Mesendoderm (in vitro differentiated cells): Measurements from ENCODE around the gene CRACR2A.

Source experiments
- DNase-seq: peaks from one replicate; pipeline ENCODE4 v3.0.0; 2013
- H2AK5ac ChIP-seq: 2 replicates; pipeline ENCODE4 v1.6.1; 2013; ENCODE audit warnings: low read length, inconsistent platforms
- H2BK120ac ChIP-seq: 2 replicates; pipeline ENCODE4 v1.6.1; 2013; ENCODE audit warnings: low read depth, mild to moderate bottlenecking, low read length, moderate library complexity, mixed read lengths
- H2BK15ac ChIP-seq: replicated peaks from 2 replicates; pipeline ENCODE4 v1.6.1; 2013; ENCODE audit warnings: low read depth, mild to moderate bottlenecking, moderate library complexity
- H2BK5ac ChIP-seq: 2 replicates; pipeline ENCODE4 v1.6.1; 2013; ENCODE audit warnings: low read length, inconsistent platforms
- H3K18ac ChIP-seq: 2 replicates; pipeline ENCODE4 v1.6.1; 2013; ENCODE audit warnings: mild to moderate bottlenecking, low read length, mixed read lengths
- H3K23ac ChIP-seq: one replicate; pipeline ENCODE4 v1.6.1; 2013; ENCODE audit warnings: low read length
- H3K27ac ChIP-seq: 2 replicates; pipeline ENCODE4 v1.5.1; 2013; ENCODE audit warnings: low read depth, mild to moderate bottlenecking, inconsistent platforms, low read length, moderate library complexity
- H3K27me3 ChIP-seq: 2 replicates; pipeline ENCODE4 v1.6.1; 2013; ENCODE audit warnings: low read length, control low read depth, mild to moderate bottlenecking, inconsistent platforms; ENCODE audit not compliant: insufficient read depth, poor library complexity
- H3K36me3 ChIP-seq: 2 replicates; pipeline ENCODE4 v1.6.1; 2013; ENCODE audit warnings: low read length, inconsistent platforms; ENCODE audit not compliant: control insufficient read depth, insufficient read depth
- H3K4ac ChIP-seq: one replicate; pipeline ENCODE4 v1.6.1; 2013; ENCODE audit warnings: low read depth, mild to moderate bottlenecking, low read length, moderate library complexity
- H3K4me1 ChIP-seq: 2 replicates; pipeline ENCODE4 v1.6.1; 2013; ENCODE audit warnings: low read depth, low read length, inconsistent platforms; ENCODE audit not compliant: control insufficient read depth
- H3K4me2 ChIP-seq: 2 replicates; pipeline ENCODE4 v1.6.1; 2013; ENCODE audit warnings: low read length
- H3K4me3 ChIP-seq: 2 replicates; pipeline ENCODE4 v1.5.1; 2013; ENCODE audit warnings: mild to moderate bottlenecking, low read length
- H3K56ac ChIP-seq: one replicate; pipeline ENCODE4 v1.6.1; 2013; ENCODE audit warnings: low read length
- H3K79me1 ChIP-seq: 2 replicates; pipeline ENCODE4 v1.6.1; 2013; ENCODE audit warnings: low read length, inconsistent platforms
- H3K79me2 ChIP-seq: 2 replicates; pipeline ENCODE4 v1.6.1; 2013; ENCODE audit warnings: mild to moderate bottlenecking, low read length; ENCODE audit not compliant: control insufficient read depth, insufficient read depth
- H3K9ac ChIP-seq: 2 replicates; pipeline ENCODE4 v1.6.1; 2013; ENCODE audit warnings: low read length, inconsistent platforms
- H4K5ac ChIP-seq: one replicate; pipeline ENCODE4 v1.6.1; 2013; ENCODE audit warnings: low read length
- H4K8ac ChIP-seq: one replicate; pipeline ENCODE4 v1.6.1; 2013; ENCODE audit warnings: low read depth, mild to moderate bottlenecking, control low read depth, low read length, moderate library complexity
- WGBS: extraction: QIAGEN DNeasy Blood & Tissue Kit; methylation state at CpG from one replicate; pipeline ENCODE4 v1.1.7; 2013; ENCODE audit warnings: low lambda C conversion rate, missing lambda C conversion rate; ENCODE audit not compliant: insufficient coverage; ENCODE audit errors: extremely low coverage; 5-methylcytosine and 5-hydroxymethylcytosine counted together

CRACR2A gene

GRCh38 chr12:3757261-3757660 is 4.4 kb upstream of the CRACR2A start:
- no peaks in the 10 kb centered on the region for H3K79me2 ChIP-seq
- H2BK15ac ChIP-seq, result no peak overlapping the region
- H3K4ac ChIP-seq, result no peak overlapping the region
- H3K36me3 ChIP-seq, result no peaks in the 10 kb centered on the region
- H2BK5ac ChIP-seq, result no peak overlapping the region
- H3K79me1 ChIP-seq, result no peaks in the 10 kb centered on the region
- no peak overlapping the region for H3K18ac ChIP-seq
- no peak overlapping the region for H3K9ac ChIP-seq
- no peak overlapping the region for H4K5ac ChIP-seq
- H2AK5ac ChIP-seq, result no peak overlapping the region
- no peaks in the 10 kb centered on the region for H3K4me1 ChIP-seq
- no peak overlapping the region for H3K27ac ChIP-seq
- H3K23ac ChIP-seq, result no peak overlapping the region
- no CpG with 5 or more reads among the region's 2 CpGs for WGBS
- H3K4me2 ChIP-seq, result no peak overlapping the region
- H2BK120ac ChIP-seq, result no peak overlapping the region
- no peak overlapping the region for H4K8ac ChIP-seq
- no peaks in the 10 kb centered on the region for H3K27me3 ChIP-seq
- no peak overlapping the region for H3K56ac ChIP-seq
- no peak overlapping the region for H3K4me3 ChIP-seq
- no peak for DNase-seq

GRCh38 chr12:3755898-3756297 is 3.0 kb upstream of the CRACR2A start:
- no peak overlapping the region for H2BK5ac ChIP-seq
- no peak overlapping the region for H4K5ac ChIP-seq
- H4K8ac ChIP-seq, result no peak overlapping the region
- no peak overlapping the region for H3K56ac ChIP-seq
- no peak overlapping the region for H2BK15ac ChIP-seq
- no peak overlapping the region for H3K4me3 ChIP-seq
- no peak for DNase-seq
- no peaks in the 10 kb centered on the region for H3K27me3 ChIP-seq
- no CpG with 5 or more reads among the region's 3 CpGs for WGBS
- no peak overlapping the region for H3K9ac ChIP-seq
- H3K23ac ChIP-seq, result no peak overlapping the region
- no peak overlapping the region for H3K4ac ChIP-seq
- H2AK5ac ChIP-seq, result no peak overlapping the region
- no peaks in the 10 kb centered on the region for H3K79me1 ChIP-seq
- no peaks in the 10 kb centered on the region for H3K4me1 ChIP-seq
- H3K36me3 ChIP-seq, result no peaks in the 10 kb centered on the region
- no peak overlapping the region for H3K4me2 ChIP-seq
- no peak overlapping the region for H2BK120ac ChIP-seq
- H3K79me2 ChIP-seq, result no peaks in the 10 kb centered on the region
- H3K18ac ChIP-seq, result no peak overlapping the region
- H3K27ac ChIP-seq, result no peak overlapping the region

GRCh38 chr12:3753544-3754284 is 805 bp upstream of the CRACR2A start:
- H2BK120ac ChIP-seq, result no peak overlapping the region
- H3K27me3 ChIP-seq, result no peaks in the 10 kb centered on the region
- H3K56ac ChIP-seq, result peak overlapping the region; percentile 29
- H4K5ac ChIP-seq, result no peak overlapping the region
- no peak overlapping the region for H2BK5ac ChIP-seq
- WGBS, result no CpG with 5 or more reads among the region's 9 CpGs
- no peaks in the 10 kb centered on the region for H3K4me1 ChIP-seq
- no peak overlapping the region for H3K4me3 ChIP-seq
- no peak overlapping the region for H3K18ac ChIP-seq
- H4K8ac ChIP-seq, result no peak overlapping the region
- peak; percentile 40 for DNase-seq
- H3K79me2 ChIP-seq, result no peaks in the 10 kb centered on the region
- no peak overlapping the region for H3K23ac ChIP-seq
- no peak overlapping the region for H3K4me2 ChIP-seq
- no peak overlapping the region for H3K27ac ChIP-seq
- no peak overlapping the region for H3K9ac ChIP-seq
- H2AK5ac ChIP-seq, result no peak overlapping the region
- no peaks in the 10 kb centered on the region for H3K79me1 ChIP-seq
- H3K4ac ChIP-seq, result no peak overlapping the region
- no peaks in the 10 kb centered on the region for H3K36me3 ChIP-seq
- no peak overlapping the region for H2BK15ac ChIP-seq

- DNase-seq, result peak; percentile 35
Observed at GRCh38 chr12:3752096-3752709, 706 bp downstream of the CRACR2A start.

GRCh38 chr12:3751151-3752095 is 1.5 kb downstream of the CRACR2A start:
- H3K36me3 ChIP-seq, result no peaks in the 10 kb centered on the region
- no peak overlapping the region for H3K23ac ChIP-seq
- H3K18ac ChIP-seq, result no peak overlapping the region
- H3K4me1 ChIP-seq, result no peaks in the 10 kb centered on the region
- H3K4me2 ChIP-seq, result no peak overlapping the region
- DNase-seq, result no peak
- H3K79me1 ChIP-seq, result no peaks in the 10 kb centered on the region
- H3K4ac ChIP-seq, result no peak overlapping the region
- no peak overlapping the region for H3K9ac ChIP-seq
- no peaks in the 10 kb centered on the region for H3K27me3 ChIP-seq
- no peak overlapping the region for H4K8ac ChIP-seq
- no peak overlapping the region for H3K56ac ChIP-seq
- no CpG with 5 or more reads among the region's 15 CpGs for WGBS
- no peak overlapping the region for H3K4me3 ChIP-seq
- H3K79me2 ChIP-seq, result no peaks in the 10 kb centered on the region
- no peak overlapping the region for H2BK120ac ChIP-seq
- no peak overlapping the region for H3K27ac ChIP-seq
- no peak overlapping the region for H2AK5ac ChIP-seq
- H2BK5ac ChIP-seq, result no peak overlapping the region
- no peak overlapping the region for H2BK15ac ChIP-seq
- no peak overlapping the region for H4K5ac ChIP-seq

More at GRCh38 chr12:3752096-3752709, 706 bp downstream of the CRACR2A start:
- Histone ChIP-seq H2BK120ac (no peak overlapping the region), H3K4ac (no peak overlapping the region), H3K79me2 (no peaks in the 10 kb centered on the region), H2BK15ac (no peak overlapping the region), H3K27me3 (no peaks in the 10 kb centered on the region), H2BK5ac (no peak overlapping the region), H3K4me2 (no peak overlapping the region), H3K18ac (no peak overlapping the region), H3K4me1 (no peaks in the 10 kb centered on the region), H3K9ac (no peak overlapping the region), H3K79me1 (no peaks in the 10 kb centered on the region), H3K23ac (no peak overlapping the region), H3K27ac (no peak overlapping the region), H4K8ac (no peak overlapping the region), H3K36me3 (no peaks in the 10 kb centered on the region), H3K56ac (no peak overlapping the region), H3K4me3 (no peak overlapping the region), H4K5ac (no peak overlapping the region), H2AK5ac (no peak overlapping the region)
- no CpG with 5 or more reads among the region's 18 CpGs for WGBS
